Smooth muscle cell (in vitro differentiated cells): ENCODE measurements around the gene MYOZ3. TPM values are rescaled to one million over a fixed set of nuclear protein-coding genes. Genes with fewer than 3 reads are reported as not detected.

Source experiments
- DNase-seq: peaks from one replicate; lab custom pipeline; 2025; ENCODE audit not compliant: unreplicated experiment; lab: John Stamatoyannopoulos, UW
- H2AFZ ChIP-seq: fragments of 200-600 bp; sonication (generic); 2 replicates; pipeline ENCODE4 v1.6.0; 2016; ENCODE audit warnings: antibody characterized with exemption, low read depth, mild to moderate bottlenecking
- H3F3A ChIP-seq: fragments of 200-600 bp; sonication (generic); 2 replicates; pipeline ENCODE4 v1.6.0; 2017; ENCODE audit warnings: antibody characterized with exemption, low read depth
- H3K27ac ChIP-seq: fragments of 200-600 bp; sonication (generic); 2 replicates; pipeline ENCODE4 v1.5.1; 2016; ENCODE audit warnings: low read depth, mild to moderate bottlenecking
- H3K27me3 ChIP-seq: fragments of 200-600 bp; sonication (generic); 2 replicates; pipeline ENCODE4 v1.6.1; 2016; ENCODE audit warnings: low read depth, mild to moderate bottlenecking
- H3K36me3 ChIP-seq: fragments of 200-600 bp; sonication (generic); 2 replicates; pipeline ENCODE4 v1.5.1; 2016; ENCODE audit warnings: low read depth
- H3K4me1 ChIP-seq: fragments of 200-600 bp; sonication (generic); 2 replicates; pipeline ENCODE4 v1.5.1; 2016; ENCODE audit warnings: low read depth
- H3K4me2 ChIP-seq: fragments of 200-600 bp; sonication (generic); 2 replicates; pipeline ENCODE4 v1.6.0; 2016; ENCODE audit warnings: mild to moderate bottlenecking
- H3K4me3 ChIP-seq: fragments of 200-600 bp; sonication (generic); 2 replicates; pipeline ENCODE4 v1.5.1; 2016; ENCODE audit warnings: mild to moderate bottlenecking
- H3K79me2 ChIP-seq: fragments of 200-600 bp; sonication (generic); 2 replicates; pipeline ENCODE4 v1.6.0; 2016; ENCODE audit warnings: low read depth, mild to moderate bottlenecking
- H3K9ac ChIP-seq: fragments of 200-600 bp; sonication (generic); 2 replicates; pipeline ENCODE4 v1.6.0; 2016; ENCODE audit warnings: low read depth
- H3K9me3 ChIP-seq: fragments of 200-600 bp; sonication (generic); replicated peaks from 2 replicates; pipeline ENCODE4 v1.5.1; 2016; ENCODE audit warnings: low read depth
- H4K20me1 ChIP-seq: fragments of 200-600 bp; sonication (generic); 2 replicates; pipeline ENCODE4 v1.6.0; 2016; ENCODE audit warnings: low read depth
- WGBS: methylation state at CpG from one replicate; pipeline ENCODE4 v1.1.7; 2016; ENCODE audit warnings: low lambda C conversion rate; 5-methylcytosine and 5-hydroxymethylcytosine counted together
- polyA plus RNA-seq: library from polyadenylated mRNA; unstranded; fragments of >200 nt; fragmentation: Nextera tagmentation; extraction: Ambion mirVana; gene quantifications from 2 replicates; pipeline ENCODE4 v1.2.1, GENCODE V29; 2016
- total RNA-seq: library from RNA; depleted of rRNA; stranded (reverse); fragments of >200 nt; gene quantifications from 2 replicates; pipeline ENCODE4 v1.2.3, GENCODE V29; 2014
- TF ChIP-seq, protein P1 (sequence below): fragments of 200-600 bp; sonication (generic); IDR thresholded peaks from 2 replicates; pipeline ENCODE4 v1.5.1; 2017; ENCODE audit warnings: borderline replicate concordance, mild to moderate bottlenecking, antibody characterized with exemption; ENCODE audit not compliant: insufficient read depth, poor library complexity, severe bottlenecking

Gene MYOZ3
- total and polyA plus RNA-seq, 2 experiments from 2014 or later, result 6.4 to 7.9 TPM

DNA sequence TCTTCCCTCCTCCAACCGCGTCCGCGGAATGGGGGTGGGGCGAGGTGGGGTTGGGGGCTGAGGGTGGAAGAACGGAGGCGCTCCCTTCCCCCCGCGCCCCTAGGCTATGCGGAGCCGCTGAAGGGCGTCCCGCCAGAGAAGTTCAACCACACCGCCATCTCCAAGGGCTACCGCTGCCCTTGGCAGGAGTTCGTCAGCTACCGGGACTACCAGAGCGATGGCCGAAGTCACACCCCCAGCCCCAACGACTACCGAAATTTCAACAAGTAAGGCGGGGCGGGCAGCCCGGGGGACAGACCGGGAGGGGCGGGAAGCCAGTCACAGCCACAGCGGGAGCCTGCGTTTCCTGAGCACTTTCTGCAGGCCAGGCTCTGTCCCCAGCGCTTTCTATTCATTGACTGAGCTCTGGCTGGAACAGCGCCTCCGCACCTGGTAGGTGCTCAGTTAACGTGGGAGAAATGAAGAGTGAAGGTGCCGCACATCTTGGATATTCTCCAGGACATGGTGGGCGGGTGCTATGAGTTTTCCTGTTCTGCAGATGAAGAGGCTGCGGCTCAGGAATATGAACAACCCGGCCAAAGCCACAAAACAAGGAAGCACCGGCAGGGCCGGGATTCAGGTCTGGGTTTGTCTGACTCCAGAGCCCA, 11.3 kb downstream of the MYOZ3 start:
- Histone ChIP-seq H3K4me3 (peak overlapping the region; percentile 53), H3K27ac (peak overlapping the region; percentile 92), H3F3A (peaks cover 19% of the 10 kb centered on the region), H2AFZ (peak overlapping the region; percentile 67), H4K20me1 (no peaks in the 10 kb centered on the region), H3K9me3 (no peaks in the 10 kb centered on the region), H3K27me3 (no peaks in the 10 kb centered on the region), H3K9ac (peak overlapping the region; percentile 4), H3K4me1 (peaks cover 5% of the 10 kb centered on the region), H3K36me3 (no peaks in the 10 kb centered on the region), H3K4me2 (peak overlapping the region; percentile 92), H3K79me2 (no peaks in the 10 kb centered on the region)
- WGBS, result 2% methylated on average over 34 of the region's 38 CpGs
- TF ChIP-seq, protein P1, sequence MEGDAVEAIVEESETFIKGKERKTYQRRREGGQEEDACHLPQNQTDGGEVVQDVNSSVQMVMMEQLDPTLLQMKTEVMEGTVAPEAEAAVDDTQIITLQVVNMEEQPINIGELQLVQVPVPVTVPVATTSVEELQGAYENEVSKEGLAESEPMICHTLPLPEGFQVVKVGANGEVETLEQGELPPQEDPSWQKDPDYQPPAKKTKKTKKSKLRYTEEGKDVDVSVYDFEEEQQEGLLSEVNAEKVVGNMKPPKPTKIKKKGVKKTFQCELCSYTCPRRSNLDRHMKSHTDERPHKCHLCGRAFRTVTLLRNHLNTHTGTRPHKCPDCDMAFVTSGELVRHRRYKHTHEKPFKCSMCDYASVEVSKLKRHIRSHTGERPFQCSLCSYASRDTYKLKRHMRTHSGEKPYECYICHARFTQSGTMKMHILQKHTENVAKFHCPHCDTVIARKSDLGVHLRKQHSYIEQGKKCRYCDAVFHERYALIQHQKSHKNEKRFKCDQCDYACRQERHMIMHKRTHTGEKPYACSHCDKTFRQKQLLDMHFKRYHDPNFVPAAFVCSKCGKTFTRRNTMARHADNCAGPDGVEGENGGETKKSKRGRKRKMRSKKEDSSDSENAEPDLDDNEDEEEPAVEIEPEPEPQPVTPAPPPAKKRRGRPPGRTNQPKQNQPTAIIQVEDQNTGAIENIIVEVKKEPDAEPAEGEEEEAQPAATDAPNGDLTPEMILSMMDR, result no peak
- DNase-seq, result no peak

DNA sequence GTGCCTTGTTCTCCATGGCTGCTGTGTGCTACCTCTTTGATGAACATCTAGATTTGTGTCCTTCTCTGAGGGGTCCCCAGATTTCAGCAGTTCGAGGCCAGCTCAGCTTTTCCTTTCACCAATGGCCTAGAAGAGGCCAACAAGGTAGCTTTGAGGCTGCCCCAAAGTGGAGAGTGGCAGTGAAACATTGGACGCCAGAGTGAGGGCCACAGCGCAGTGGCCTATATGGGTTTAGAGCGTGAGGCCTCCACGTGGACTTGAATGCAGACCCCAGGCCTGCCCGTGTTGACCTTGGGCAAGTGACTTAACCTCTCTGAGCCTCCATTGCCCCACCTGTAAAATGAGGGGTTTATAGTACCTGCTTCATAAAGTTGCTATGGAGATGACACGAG, 11.8 kb downstream of the MYOZ3 start:
- Histone ChIP-seq H3K4me3 (peak overlapping the region; percentile 53), H3K4me1 (peaks cover 5% of the 10 kb centered on the region), H3K27ac (peak overlapping the region; percentile 92), H3K27me3 (no peaks in the 10 kb centered on the region), H3K4me2 (peak overlapping the region; percentile 92), H4K20me1 (no peaks in the 10 kb centered on the region), H3F3A (peaks cover 19% of the 10 kb centered on the region), H2AFZ (no peak overlapping the region), H3K9ac (no peak overlapping the region), H3K9me3 (no peaks in the 10 kb centered on the region), H3K79me2 (no peaks in the 10 kb centered on the region), H3K36me3 (no peaks in the 10 kb centered on the region)
- 57% methylated on average over 7 of the region's 7 CpGs for WGBS
- TF ChIP-seq, protein P1, result no peak
- DNase-seq, result no peak

DNA sequence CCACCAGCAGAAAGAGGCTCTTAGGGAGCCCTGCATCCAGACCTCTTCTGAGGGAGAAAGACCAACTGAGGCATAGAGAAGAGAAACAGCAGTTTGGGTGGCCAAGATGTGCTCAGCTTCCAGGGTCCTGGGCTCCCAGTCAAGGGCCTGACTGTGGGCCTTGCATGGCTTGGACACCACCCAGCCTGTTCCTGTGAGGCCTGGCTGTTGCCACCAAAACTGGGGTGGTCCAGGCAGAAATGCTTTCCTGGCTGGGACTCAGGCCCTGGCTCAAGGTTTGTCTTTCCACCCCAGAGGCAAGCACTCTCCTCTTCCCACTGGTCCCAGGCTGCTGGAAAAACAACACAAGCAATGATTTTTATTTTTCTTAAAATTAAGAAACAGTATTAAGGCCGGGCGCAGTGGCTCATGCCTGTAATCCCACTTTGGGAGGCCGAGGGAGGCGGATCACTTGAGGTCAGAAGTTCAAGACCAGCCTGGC, 13.3 kb downstream of the MYOZ3 start:
- H3K9ac ChIP-seq, result peak overlapping the region; percentile 41
- no peaks in the 10 kb centered on the region for H3K27me3 ChIP-seq
- TF ChIP-seq, protein P1, result no peak
- peak overlapping the region; percentile 92 for H3K27ac ChIP-seq
- no peaks in the 10 kb centered on the region for H3K9me3 ChIP-seq
- no peaks in the 10 kb centered on the region for H3K79me2 ChIP-seq
- peaks cover 19% of the 10 kb centered on the region for H3F3A ChIP-seq
- H3K36me3 ChIP-seq, result no peaks in the 10 kb centered on the region
- H4K20me1 ChIP-seq, result no peaks in the 10 kb centered on the region
- H3K4me1 ChIP-seq, result peaks cover 5% of the 10 kb centered on the region
- no peak overlapping the region for H3K4me3 ChIP-seq
- H3K4me2 ChIP-seq, result peak overlapping the region; percentile 67
- DNase-seq, result no peak
- WGBS, result 67% methylated on average over 4 of the region's 4 CpGs
- H2AFZ ChIP-seq, result no peak overlapping the region

DNA sequence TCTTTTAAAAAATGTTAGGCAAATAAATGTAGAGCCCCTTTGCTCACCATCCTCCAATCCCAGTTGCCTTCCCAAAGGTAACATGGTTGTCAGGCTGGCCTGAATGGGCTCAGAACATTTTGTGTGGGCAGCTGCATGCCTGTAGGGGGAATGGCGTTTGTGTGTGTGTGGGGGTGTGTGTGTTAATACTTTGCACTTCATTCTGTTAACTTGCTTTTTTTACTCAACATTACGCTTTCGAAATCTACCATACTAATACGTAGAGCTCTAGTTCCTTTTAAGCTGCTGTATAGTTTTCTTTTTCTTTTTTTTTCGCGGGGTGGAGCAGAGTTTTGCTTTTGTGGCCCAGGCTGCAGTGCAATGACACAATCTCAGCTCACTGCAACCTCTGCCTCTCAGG, 14.0 kb downstream of the MYOZ3 start:
- no peaks in the 10 kb centered on the region for H3K9me3 ChIP-seq
- 80% methylated on average over 6 of the region's 6 CpGs for WGBS
- H3K9ac ChIP-seq, result no peak overlapping the region
- H3K27me3 ChIP-seq, result no peaks in the 10 kb centered on the region
- no peaks in the 10 kb centered on the region for H3K36me3 ChIP-seq
- no peak overlapping the region for H2AFZ ChIP-seq
- DNase-seq, result no peak
- peaks cover 5% of the 10 kb centered on the region for H3K4me1 ChIP-seq
- no peak overlapping the region for H3K4me3 ChIP-seq
- peak overlapping the region; percentile 67 for H3K4me2 ChIP-seq
- no peaks in the 10 kb centered on the region for H4K20me1 ChIP-seq
- H3K27ac ChIP-seq, result peak overlapping the region; percentile 92
- TF ChIP-seq, protein P1, result no peak
- H3K79me2 ChIP-seq, result no peaks in the 10 kb centered on the region
- peaks cover 19% of the 10 kb centered on the region for H3F3A ChIP-seq
